IPS DF 4.7 (cell line): ENCODE measurements around the gene AGO3.
"Not testable (repeated sequence)": the region's sequence is repeated elsewhere in the genome, so short reads cannot be mapped to it uniquely, and the experiment has no call there.

ENCODE experiments used
- DNase-seq: peaks from one replicate; pipeline ENCODE4 v3.0.0-alpha.2; 2013; ENCODE audit warnings: low spot score; ENCODE audit errors: extremely low read depth

AGO3 gene

DNA sequence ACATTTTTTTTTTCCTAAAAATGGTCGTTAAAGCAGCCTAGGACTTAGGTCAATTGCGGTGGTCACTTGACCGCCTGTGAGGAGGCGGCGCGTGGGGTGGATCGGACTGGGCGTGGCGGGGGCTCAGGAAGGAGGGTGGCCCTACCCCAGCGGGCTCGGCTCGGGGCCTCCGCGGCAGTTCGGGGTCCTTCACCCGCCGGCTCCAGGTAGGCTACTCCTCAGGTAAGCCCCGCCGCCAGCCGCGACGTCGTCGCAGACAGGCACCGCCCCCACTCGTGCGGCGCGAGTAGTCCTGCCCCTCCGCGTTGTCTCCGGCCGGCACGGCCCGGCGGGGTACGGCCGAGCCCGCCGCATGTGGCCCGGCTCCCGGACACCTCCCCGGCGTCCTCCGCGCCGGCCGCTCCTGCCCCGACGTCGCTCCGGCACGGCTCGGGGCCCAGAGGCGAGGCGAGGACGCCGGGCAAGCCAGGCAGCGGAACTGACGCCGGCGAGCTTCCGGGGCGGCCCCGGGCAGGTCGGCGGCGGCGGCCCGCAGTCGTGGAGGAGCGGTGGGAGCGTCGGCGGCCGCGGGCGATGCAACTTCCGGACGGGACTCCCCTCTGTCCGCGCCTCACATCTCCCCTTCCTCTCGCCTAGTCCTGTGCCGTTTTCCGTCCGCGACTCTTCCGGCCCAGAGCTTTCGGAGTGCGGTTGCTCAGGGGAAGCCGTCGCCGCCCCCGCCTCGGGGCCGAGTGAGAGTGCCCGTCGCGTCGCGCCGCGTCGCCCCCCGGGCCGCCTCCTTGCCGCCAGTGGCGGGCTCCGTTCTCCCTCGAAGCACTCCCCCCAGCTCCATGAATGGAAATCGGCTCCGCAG is at the start of gene AGO3:
Gene AGO3, plus strand, starts transcription at position 513 of the 853 bp plus-strand sequence. Its CDS starts 322 bp downstream, at position 835.
- DNase-seq, result peak; percentile 30

DNA sequence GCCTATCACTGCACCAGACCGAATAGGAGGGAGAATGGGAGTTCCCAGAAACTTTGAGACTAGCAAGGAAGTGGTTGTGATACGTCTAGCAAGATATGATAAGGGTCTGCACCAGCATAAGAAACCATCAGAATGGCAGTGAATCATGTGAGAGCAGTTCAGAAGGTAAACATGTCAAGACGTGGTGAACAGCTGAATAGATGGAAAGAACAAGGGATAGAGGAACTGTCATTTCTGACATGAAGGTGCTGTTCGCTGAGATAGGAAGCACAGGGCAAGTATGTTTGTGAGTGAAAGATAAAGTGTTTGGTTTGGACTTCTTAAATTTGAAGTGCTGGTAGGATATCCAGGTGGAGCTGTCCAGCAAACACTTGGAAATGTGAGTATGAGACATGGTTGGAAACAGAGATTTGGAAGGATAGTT is 49.0 kb upstream of the AGO3 start:
- no peak for DNase-seq

DNA sequence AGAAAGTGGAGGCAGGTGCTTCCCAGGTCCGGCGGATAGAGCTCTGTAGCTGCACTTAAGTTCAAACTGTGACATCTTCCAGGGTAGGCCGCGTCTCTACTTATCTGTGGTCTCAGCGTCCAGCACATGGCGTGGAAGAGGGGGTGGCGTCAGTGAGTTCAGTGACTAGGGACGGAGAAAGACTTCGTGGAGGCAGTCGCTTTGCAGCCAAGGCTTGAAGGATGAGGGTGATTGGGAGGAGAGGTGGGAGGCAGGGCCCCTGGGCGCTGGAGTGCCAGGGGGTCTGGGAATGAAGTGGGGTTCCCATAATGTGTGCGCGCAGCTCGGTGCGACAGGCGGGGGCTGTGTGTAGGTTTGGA is 48.3 kb upstream of the AGO3 start:
- DNase-seq, result no peak

DNA sequence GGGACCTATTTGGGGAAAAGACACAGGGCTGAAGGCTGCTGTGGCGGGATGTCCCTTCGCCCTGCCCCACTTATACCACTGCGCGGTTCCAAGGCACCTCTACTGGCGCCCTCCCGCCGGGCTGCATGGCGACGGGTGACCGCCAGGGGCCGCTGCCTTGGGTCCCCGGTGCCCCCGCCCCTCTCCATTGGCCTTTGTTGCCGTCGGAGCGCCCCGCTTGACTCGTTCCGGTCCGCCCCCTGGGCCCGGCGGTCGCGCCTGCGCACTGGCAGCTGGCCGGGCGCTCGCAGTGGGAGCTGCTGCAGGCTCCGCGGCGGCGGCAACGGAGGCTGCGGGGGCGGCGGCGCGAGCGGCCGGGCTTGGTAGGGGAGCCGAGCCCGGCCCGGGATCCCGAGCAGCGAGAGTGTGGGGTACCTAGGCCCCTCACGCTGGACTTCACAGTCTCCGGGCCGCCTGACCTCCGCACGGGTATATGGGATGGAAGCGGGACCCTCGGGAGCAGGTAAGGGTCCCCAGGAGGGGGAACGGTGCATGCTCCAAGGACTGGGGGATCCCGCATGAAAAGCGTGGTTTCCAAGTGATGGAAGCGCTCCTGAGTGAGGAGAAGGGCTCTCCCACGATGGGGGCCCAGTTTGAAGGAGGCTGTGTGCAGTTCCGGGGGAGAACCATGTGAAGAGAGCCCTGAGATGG is 47.8 kb upstream of the AGO3 start, which contains the start of gene AGO1:
Gene AGO1, plus strand, starts transcription at position 265 of the 690 bp plus-strand sequence. Its CDS starts 213 bp downstream, at position 478.
- DNase-seq, result no peak

DNA sequence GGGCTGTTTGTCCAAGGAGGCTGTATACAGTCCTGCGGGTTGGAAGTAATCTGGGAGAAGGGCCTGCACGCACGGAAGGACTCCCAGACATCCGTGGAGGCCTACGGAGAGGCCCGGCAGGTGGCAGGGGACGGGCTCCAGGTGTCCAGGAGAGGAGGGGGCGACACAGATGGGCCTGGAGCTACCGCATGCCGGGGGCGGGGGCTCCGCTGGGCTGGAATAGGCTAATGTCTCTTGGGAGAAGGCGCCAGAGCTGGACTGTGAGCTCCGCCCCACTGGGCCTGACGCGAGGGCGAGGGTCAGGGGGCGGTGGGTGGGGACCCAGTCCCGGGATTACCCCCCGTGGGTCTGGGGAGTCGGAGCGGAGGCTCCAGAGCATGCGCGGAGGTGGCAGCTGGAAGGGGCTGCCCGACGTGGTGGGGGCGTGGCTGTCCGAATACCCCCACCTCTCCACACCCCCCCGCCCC is 47.2 kb upstream of the AGO3 start:
- DNase-seq, result no peak

DNA sequence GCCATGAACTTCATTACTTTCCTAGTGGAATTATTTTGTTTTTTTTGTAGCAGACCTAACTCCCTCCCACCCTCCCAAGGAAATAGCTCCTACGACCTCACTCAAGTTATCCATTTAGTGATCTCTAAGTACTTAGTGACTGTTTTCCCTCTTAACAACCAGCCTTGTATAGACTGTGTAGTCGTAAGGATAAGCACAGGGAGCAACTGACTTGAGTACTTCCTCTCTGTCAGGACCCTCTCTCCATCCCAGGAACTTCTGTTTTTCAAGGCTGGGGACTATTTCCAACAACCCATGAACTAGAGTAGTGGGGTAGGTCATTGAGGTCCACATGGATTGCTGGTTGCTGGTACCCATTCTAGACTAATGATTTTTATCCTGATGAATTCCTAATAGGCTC is 46.0 kb upstream of the AGO3 start:
- no peak for DNase-seq

DNA sequence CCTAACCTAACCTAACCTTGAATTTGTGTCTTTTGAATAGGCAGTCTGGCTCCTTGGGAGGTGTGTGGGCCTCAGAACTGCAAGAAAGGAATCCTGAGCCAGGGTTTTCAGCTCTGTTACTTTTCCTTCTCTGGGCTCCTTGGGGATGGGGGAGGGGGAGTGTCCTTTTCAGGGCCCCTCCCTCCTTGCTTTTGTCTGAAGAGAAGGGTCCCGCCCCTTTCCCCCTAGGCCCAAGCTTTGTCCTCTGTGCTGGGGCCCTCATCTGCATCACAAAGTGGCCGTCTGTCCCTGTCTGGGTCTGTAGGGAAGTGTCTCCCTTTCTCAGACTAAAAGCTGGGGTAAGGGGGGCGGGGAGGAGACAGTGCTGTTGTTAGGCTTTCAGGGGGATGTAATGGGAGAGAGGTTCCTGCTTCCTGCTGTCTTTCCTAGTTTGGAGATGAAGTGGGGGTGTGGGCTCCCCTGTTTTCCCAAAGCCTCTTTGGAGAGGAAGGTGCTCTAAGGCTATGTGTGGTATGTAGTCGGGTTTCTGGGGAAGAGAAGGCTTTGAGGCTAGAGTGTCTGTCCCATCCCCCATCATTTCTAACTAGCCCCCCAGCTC is 44.8 kb upstream of the AGO3 start:
- DNase-seq, result peak; percentile 92

DNA sequence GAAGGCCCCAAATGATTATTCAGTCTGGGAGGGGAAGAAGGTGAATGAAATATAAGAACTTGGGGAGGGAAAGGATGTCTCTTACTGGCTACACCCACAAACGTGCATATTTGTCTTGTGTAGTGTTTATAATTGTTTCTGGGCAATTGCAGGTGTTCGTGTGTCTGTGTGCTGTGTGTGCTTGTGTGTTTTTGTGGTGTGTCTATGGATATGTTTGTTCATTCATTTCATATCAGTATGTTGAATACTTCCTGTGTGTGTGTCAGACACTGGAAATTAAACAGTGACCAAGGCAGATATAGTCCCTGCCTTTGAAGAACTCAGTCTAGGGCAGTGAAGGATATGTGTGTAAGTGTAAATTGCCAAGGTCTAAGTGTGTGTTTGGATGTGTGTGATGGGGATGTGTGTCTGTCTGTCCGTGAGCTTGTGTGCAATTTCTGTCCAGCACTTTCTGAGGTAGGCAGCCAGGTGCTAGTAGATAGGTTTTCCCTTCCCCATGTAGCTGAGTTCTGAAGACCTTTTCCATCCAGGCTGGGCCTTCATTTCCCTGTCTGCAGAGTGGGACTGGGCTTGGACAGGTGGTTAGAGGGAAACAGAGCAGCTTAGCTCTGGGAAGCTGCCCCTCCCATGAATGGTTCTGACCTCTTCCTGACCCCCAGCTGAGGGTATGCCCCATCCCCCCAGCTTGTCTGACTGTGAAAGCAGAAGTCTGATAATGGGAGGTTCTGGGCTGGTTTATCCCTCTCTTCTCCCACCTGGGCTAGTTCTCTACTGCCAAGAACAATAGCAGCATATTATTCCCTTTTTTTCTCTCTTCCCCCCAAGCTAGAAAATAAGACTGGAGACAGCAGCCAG is 44.1 kb upstream of the AGO3 start:
- DNase-seq, result no peak

DNA sequence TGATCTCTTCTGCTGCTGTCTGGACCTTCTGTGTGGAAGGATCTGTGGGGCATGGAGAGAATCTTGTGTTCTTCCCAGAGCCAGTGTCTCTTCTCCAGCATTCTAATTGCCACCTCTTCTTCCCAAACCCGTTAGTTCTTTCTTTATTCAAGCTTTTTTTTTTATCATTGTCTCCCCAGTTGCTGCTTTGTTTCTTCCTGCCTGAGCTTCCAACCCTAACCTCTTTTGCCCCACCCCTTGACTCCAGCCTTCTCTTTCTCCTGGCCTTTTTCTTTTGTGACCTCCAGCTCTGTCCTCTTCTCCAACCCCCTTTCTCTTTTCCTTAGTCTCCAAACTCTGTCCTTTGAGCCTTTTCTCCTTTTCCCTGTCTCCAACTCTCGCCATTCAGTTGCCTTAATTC is 43.4 kb upstream of the AGO3 start:
- no peak for DNase-seq

DNA sequence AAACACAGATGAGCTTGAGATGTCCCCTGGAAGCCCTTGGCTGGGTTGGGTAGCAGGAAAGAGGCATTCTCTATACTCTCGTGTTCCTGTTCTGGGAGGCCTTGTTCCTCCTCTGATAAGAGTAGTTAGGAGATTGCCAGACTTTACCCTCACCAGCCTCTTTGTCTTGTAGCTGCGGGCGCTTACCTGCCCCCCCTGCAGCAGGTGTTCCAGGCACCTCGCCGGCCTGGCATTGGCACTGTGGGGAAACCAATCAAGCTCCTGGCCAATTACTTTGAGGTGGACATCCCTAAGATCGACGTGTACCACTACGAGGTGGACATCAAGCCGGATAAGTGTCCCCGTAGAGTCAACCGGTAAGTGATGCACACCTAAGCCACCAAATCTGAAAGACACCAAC is 42.6 kb upstream of the AGO3 start:
- no peak for DNase-seq

DNA sequence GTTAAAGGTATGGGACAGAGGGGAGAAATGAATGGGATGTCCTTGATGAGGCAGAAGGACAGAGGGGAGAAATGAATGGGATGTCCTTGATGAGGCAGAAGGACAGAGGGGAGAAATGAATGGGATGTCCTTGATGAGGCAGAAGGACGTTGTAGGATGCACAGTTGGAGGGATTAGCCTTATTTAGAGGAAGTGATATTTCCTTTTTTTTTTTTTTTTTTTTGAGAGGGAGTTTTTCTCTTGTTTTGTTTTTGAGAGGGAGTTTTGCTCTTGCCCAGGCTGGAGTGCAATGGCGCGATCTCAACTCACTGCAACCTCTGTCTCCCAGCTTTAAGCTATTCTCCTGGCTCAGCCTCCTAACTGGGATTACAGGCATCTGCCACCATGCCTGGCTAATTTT is 41.9 kb upstream of the AGO3 start:
- DNase-seq, result not testable (repeated sequence)

DNA sequence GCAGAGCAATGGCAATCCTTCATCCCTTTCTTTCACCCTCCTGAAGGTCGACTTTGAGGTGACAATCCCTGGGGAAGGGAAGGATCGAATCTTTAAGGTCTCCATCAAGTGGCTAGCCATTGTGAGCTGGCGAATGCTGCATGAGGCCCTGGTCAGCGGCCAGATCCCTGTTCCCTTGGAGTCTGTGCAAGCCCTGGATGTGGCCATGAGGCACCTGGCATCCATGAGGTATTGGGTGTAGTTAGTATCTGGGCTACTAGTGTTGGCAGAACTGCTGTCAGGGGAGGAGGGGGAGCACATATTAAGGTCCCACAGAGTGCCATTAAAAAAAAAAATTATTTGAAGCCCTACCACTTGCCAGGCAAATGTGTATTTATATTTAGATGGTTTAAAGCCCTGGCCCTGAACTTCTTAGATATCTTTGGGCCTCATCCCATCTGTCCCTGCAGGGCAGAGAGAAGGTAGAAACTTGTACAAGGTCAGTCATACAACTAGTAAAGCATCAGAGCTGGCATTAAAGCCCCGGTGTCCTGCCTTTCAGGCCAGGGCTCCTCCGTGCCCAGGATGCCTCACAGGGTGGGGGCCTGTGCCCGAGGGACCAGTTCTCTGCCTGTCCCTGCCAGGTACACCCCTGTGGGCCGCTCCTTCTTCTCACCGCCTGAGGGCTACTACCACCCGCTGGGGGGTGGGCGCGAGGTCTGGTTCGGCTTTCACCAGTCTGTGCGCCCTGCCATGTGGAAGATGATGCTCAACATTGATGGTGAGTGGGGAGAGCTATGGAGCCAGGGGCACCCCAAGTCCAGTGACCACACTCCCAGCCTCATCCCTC is 37.6 kb upstream of the AGO3 start:
- DNase-seq, result no peak

DNA sequence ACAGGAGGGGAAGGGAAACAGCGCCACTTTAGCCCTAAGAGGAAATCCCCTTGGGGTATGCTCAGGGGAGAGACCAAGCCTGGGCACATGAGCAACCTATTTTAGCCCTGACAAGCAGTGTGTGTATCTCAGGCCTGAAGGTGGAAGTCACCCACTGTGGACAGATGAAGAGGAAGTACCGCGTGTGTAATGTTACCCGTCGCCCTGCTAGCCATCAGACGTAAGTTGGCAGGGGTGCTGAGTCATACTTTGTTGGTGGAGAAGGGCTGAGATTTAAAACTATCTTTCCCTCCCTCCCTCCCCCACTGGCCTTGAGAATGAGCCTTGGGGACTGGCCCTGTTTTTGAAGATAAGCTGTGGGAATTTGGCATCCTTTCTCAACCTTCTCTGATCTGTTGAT is 36.7 kb upstream of the AGO3 start:
- DNase-seq, result no peak

DNA sequence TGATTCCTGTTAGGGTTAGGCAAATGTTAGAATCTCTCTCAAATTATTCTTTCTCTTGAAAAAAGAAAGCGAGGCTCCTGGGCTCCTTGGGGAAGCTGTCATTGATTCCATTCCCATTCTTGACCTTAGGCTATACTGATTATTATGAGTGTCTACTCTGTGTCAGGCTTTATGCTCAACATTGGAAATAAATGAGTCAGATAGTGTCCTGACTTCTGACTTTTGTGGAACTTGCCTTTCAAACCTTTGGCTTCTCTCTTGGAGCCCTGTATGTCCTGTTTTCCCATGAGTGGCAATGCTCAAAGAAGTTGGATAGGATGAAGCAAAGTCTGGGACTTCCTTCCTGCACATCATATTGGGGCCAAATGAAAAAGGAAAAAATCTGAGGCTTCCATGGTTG is 36.2 kb upstream of the AGO3 start:
- DNase-seq, result no peak

DNA sequence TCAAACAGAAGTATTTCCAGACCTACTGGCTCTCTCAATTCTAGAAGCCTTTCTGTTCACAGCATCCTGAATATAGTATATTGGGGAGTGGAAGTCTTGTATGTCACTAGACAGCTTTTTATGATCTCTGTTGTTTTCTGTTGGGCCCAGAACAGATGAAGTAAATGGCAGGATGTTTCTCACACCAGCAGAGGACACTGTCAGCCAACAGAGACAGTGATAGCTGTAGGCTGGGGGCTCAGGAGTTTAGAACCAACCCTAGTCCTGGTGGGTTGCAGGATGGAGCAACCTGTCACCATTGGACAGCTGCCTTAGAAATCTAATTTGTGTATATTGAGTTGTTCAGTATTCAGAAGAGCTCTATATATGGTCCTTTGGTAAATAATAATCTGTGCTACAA is 31.0 kb upstream of the AGO3 start:
- DNase-seq, result no peak

DNA sequence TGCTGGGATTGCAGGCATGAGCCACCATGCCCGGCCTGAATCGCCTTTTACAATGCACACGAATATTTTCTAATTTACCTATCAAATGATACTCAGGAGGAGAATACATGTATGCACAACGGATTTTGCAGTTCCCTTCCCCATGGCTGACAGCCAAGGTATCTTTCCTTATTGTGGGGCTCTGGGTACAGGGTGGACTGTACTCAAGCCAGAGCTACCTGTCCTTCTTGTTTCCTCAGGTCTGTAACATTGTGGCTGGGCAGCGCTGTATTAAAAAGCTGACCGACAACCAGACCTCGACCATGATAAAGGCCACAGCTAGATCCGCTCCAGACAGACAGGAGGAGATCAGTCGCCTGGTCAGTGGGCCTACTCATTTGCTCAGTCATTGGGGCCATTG is 29.7 kb upstream of the AGO3 start:
- no peak for DNase-seq

DNA sequence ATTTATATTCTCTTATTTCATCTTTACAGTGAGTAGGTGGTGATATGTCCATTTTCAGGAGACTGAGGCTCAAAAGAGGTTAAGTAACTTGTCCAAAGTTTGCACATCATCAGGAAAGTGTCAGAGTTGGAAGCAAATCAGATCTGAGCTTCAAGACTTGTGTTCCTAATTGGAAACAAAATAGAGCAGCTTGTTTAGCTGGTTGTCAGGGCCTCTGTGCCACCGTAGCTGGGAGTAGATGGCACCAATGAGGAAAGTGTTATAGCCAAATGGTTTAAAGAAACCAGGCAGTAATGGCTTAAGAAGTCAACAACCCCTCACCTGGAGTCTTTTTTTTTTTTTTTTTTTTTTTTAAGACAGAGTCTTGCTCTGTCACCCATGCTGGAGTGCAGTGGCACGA is 28.2 kb upstream of the AGO3 start:
- DNase-seq, result no peak

DNA sequence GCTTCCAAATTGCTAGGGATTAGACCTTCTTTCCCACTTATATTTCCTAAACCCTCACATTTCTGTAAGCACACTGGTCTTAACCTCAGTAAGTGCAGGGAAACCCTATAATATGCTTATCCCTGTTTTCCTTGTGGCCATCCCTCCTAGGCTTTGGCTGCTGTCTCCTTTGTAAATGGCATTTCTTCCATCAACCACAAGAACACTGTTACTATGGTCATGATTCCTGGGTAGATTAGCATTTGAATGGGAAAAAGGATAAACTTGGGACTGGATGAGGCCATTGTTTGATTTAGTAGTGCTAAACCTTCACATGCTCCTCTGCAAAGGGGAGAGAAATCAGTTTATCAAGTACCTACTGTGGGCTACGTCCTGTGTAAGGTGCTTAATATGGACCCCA is 16.2 kb upstream of the AGO3 start:
- no peak for DNase-seq

DNA sequence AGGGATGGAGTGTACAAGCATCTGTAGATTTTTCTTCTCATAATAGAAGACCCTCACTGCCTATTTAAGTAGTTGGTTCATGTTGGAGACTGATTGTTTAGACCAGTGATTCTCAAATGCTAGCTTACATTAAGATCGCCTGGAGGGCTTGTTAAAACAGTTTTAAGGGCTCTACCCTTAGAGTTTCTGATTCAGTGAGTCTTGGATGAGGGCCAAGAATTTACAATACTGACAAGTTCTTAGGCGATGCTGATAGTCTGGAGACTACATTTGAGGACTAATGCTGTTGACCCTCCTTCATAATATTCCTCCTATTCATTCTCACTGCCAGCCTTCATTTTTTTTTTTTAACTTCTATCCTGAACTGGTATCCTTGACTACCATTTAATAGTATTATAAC is 15.2 kb upstream of the AGO3 start:
- DNase-seq, result no peak

DNA sequence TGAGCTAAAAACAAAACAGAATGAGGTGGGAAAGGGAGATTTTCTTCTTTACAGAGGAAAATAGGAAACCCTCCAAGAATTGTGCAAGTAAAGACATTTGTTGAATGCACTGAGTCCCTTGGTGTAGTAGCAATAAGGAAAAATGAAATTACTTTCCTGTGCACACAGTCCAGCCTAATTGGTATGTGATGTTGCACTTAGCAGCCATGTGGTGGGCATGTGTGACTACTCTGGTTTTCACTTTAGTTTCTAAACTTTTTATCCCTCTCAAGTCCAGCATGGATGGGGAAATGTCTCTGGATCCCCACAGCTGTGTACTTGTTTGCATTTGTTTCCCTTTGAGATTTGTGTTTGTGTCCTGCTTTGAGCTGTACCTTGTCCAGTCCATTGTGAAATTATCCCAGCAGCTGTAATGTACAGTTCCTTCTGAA is 7.1 kb upstream of the AGO3 start:
- DNase-seq, result no peak
